ENCODE results near the gene ADGRV1. TPM values are rescaled to one million over a fixed set of nuclear protein-coding genes. Genes with fewer than 3 reads are reported as not detected.

The ADGRV1 gene
- total RNA-seq, 2 donors from 2014 or later: 97.6 to 117 TPM

- H3K9me3 Mint-ChIP-seq: no peaks in the 10 kb centered on the region
- H3K27me3 Mint-ChIP-seq (ENCODE audit: insufficient read depth): no peaks in the 10 kb centered on the region
- no peak overlapping the region for H3K27ac Mint-ChIP-seq
- Histone ChIP-seq H3K4me3 (ENCODE audit: low read length) (no peak overlapping the region), H3K9me3 (ENCODE audit: control insufficient read depth, low read length) (peaks cover 8% of the 10 kb centered on the region), H3K27ac (ENCODE audit: low read depth, low read length) (no peak overlapping the region), H3K4me1 (ENCODE audit: control insufficient read depth, insufficient read depth, low read length) (peaks cover 2% of the 10 kb centered on the region), H3K36me3 (ENCODE audit: control insufficient read depth, insufficient read depth, low read length) (no peaks in the 10 kb centered on the region), H3K27me3 (ENCODE audit: control insufficient read depth, insufficient read depth, low read length, poor library complexity, severe bottlenecking) (no peaks in the 10 kb centered on the region), H3K9ac (ENCODE audit: extremely low read depth, low read length, poor library complexity, severe bottlenecking) (no peak overlapping the region)
- TF ChIP-seq CTCF (conservative IDR thresholded peaks at IDR 0.05): no peak
- 79 to 89% methylated on average over 2 to 3 of the region's 4 CpGs for WGBS, 2 experiments (ENCODE audit: insufficient coverage in 1 of 2, insufficient read length in 1 of 2)
- DNase-seq: peak; percentile 19
- H3K4me1 Mint-ChIP-seq: peaks cover 12% of the 10 kb centered on the region
- no peak overlapping the region for H3K4me3 Mint-ChIP-seq
- H3K36me3 Mint-ChIP-seq (ENCODE audit: low read depth): peaks cover 7% of the 10 kb centered on the region
Observed at GRCh38 chr5:90915393-90915792, 356.8 kb downstream of the ADGRV1 start.

- H3K27ac ChIP-seq (ENCODE audit: low read depth, low read length): no peak overlapping the region
- peaks cover 16% of the 10 kb centered on the region for H3K36me3 Mint-ChIP-seq (ENCODE audit: low read depth)
- H3K27me3 Mint-ChIP-seq (ENCODE audit: insufficient read depth): no peaks in the 10 kb centered on the region
- H3K9me3 ChIP-seq (ENCODE audit: control insufficient read depth, low read length): peaks cover 4% of the 10 kb centered on the region
- no peak overlapping the region for H3K4me3 Mint-ChIP-seq
- H3K27ac Mint-ChIP-seq: no peak overlapping the region
- no peaks in the 10 kb centered on the region for H3K9me3 Mint-ChIP-seq
- no peaks in the 10 kb centered on the region for H3K27me3 ChIP-seq (ENCODE audit: control insufficient read depth, insufficient read depth, low read length, poor library complexity, severe bottlenecking)
- TF ChIP-seq CTCF (conservative IDR thresholded peaks at IDR 0.05): no peak
- WGBS, 2 experiments (ENCODE audit: insufficient coverage in 1 of 2, insufficient read length in 1 of 2): 72 to 73% methylated on average over 3 of the region's 3 CpGs
- H3K4me1 ChIP-seq (ENCODE audit: control insufficient read depth, insufficient read depth, low read length): no peaks in the 10 kb centered on the region
- DNase-seq: no peak
- H3K9ac ChIP-seq (ENCODE audit: extremely low read depth, low read length, poor library complexity, severe bottlenecking): no peak overlapping the region
- peaks cover 8% of the 10 kb centered on the region for H3K4me1 Mint-ChIP-seq
- no peak overlapping the region for H3K4me3 ChIP-seq (ENCODE audit: low read length)
- peaks cover 4% of the 10 kb centered on the region for H3K36me3 ChIP-seq (ENCODE audit: control insufficient read depth, insufficient read depth, low read length)
Observed at GRCh38 chr5:90916947-90917800, 358.6 kb downstream of the ADGRV1 start.

GRCh38 chr5:90917928-90918668, 359.5 kb downstream of the ADGRV1 start:
- Mint-ChIP-seq H3K36me3 (ENCODE audit: low read depth) (peaks cover 25% of the 10 kb centered on the region), H3K4me3 (no peak overlapping the region), H3K27me3 (ENCODE audit: insufficient read depth) (no peaks in the 10 kb centered on the region), H3K9me3 (peaks cover 4% of the 10 kb centered on the region), H3K27ac (no peak overlapping the region), H3K4me1 (peaks cover 8% of the 10 kb centered on the region)
- no peak overlapping the region for H3K4me3 ChIP-seq (ENCODE audit: low read length)
- no peak for TF ChIP-seq CTCF (conservative IDR thresholded peaks at IDR 0.05)
- no peak overlapping the region for H3K27ac ChIP-seq (ENCODE audit: low read depth, low read length)
- no peaks in the 10 kb centered on the region for H3K4me1 ChIP-seq (ENCODE audit: control insufficient read depth, insufficient read depth, low read length)
- H3K27me3 ChIP-seq (ENCODE audit: control insufficient read depth, insufficient read depth, low read length, poor library complexity, severe bottlenecking): no peaks in the 10 kb centered on the region
- DNase-seq: no peak
- WGBS, 2 experiments (ENCODE audit: insufficient coverage in 1 of 2, insufficient read length in 1 of 2): 92 to 98% methylated on average over 5 to 6 of the region's 6 CpGs
- H3K9me3 ChIP-seq (ENCODE audit: control insufficient read depth, low read length): no peaks in the 10 kb centered on the region
- peaks cover 4% of the 10 kb centered on the region for H3K36me3 ChIP-seq (ENCODE audit: control insufficient read depth, insufficient read depth, low read length)
- H3K9ac ChIP-seq (ENCODE audit: extremely low read depth, low read length, poor library complexity, severe bottlenecking): no peak overlapping the region

Measured in endodermal cell (in vitro differentiated cells).